Parathyroid adenoma (tissue), 2 donors: ENCODE results near the gene TFB2M.

Source experiments
- H2AFZ ChIP-seq: fragments of 300-600 bp; sonication (generic); one replicate; pipeline ENCODE4 v1.7.0; 2017; ENCODE audit warnings: antibody characterized with exemption, mild to moderate bottlenecking
- H3K27ac ChIP-seq: fragments of 300-600 bp; sonication (generic); one replicate; pipeline ENCODE4 v1.7.0; 2017
- H3K27me3 ChIP-seq: fragments of 300-600 bp; sonication (generic); one replicate; pipeline ENCODE4 v1.7.0; 2017; ENCODE audit warnings: low read length; ENCODE audit not compliant: control insufficient read depth, insufficient read depth
- H3K36me3 ChIP-seq: fragments of 300-600 bp; sonication (generic); one replicate; pipeline ENCODE4 v1.7.0; 2017; ENCODE audit warnings: low read length; ENCODE audit not compliant: control insufficient read depth, insufficient read depth
- H3K4me1 ChIP-seq: fragments of 300-600 bp; sonication (generic); one replicate; pipeline ENCODE4 v1.7.0; 2017; ENCODE audit warnings: control low read depth
- H3K4me2 ChIP-seq: fragments of 300-600 bp; sonication (generic); one replicate; pipeline ENCODE4 v1.7.0; 2017; ENCODE audit warnings: low read length
- H3K4me3 ChIP-seq: fragments of 300-600 bp; sonication (generic); one replicate; pipeline ENCODE4 v1.7.0; 2017; ENCODE audit warnings: low read depth, low read length
- H3K79me2 ChIP-seq: fragments of 300-600 bp; sonication (generic); one replicate; pipeline ENCODE4 v1.7.0; 2017; ENCODE audit warnings: control low read depth
- H3K9ac ChIP-seq: fragments of 300-600 bp; sonication (generic); one replicate; pipeline ENCODE4 v1.7.0; 2017; ENCODE audit warnings: mild to moderate bottlenecking
- H3K9me3 ChIP-seq: fragments of 300-600 bp; sonication (generic); one replicate; pipeline ENCODE4 v1.7.0; 2017; ENCODE audit warnings: low read length; ENCODE audit not compliant: control insufficient read depth
- TF ChIP-seq, protein P1 (sequence below): fragments of 300-600 bp; sonication (generic); IDR thresholded peaks from one replicate; pipeline ENCODE4 v1.7.0; 2017; ENCODE audit warnings: antibody characterized with exemption, mild to moderate bottlenecking
- donor health status: primary hyperparathyroidism.

TFB2M gene

DNA sequence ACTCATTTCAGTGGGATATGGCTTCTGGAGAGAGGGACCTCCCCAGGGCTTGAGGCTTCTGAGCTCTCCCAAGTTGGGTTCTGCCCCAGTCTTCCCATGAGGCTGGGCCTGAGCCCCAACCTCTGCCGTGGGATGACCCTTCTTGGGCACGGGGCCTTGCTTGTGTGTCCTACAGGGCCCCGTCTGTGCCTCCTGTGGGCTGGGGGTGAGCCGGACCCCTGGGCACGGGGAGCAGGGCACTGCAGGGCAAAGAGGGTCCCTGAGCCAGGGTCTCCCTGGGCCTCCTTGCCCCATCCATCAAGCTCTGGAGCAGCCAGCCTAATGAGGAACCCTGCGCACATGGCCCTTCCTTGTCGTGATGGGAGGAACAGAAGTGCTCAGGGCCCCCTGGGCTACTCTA, 53.8 kb downstream of the TFB2M start:
- no peaks in the 10 kb centered on the region for H3K36me3 ChIP-seq
- TF ChIP-seq, protein P1, sequence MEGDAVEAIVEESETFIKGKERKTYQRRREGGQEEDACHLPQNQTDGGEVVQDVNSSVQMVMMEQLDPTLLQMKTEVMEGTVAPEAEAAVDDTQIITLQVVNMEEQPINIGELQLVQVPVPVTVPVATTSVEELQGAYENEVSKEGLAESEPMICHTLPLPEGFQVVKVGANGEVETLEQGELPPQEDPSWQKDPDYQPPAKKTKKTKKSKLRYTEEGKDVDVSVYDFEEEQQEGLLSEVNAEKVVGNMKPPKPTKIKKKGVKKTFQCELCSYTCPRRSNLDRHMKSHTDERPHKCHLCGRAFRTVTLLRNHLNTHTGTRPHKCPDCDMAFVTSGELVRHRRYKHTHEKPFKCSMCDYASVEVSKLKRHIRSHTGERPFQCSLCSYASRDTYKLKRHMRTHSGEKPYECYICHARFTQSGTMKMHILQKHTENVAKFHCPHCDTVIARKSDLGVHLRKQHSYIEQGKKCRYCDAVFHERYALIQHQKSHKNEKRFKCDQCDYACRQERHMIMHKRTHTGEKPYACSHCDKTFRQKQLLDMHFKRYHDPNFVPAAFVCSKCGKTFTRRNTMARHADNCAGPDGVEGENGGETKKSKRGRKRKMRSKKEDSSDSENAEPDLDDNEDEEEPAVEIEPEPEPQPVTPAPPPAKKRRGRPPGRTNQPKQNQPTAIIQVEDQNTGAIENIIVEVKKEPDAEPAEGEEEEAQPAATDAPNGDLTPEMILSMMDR = no peak
- no peaks in the 10 kb centered on the region for H3K79me2 ChIP-seq
- H3K27ac ChIP-seq = no peak overlapping the region
- no peak overlapping the region for H3K4me3 ChIP-seq
- H3K9me3 ChIP-seq = no peaks in the 10 kb centered on the region
- no peaks in the 10 kb centered on the region for H3K27me3 ChIP-seq
- H2AFZ ChIP-seq = no peak overlapping the region
- H3K9ac ChIP-seq = no peak overlapping the region
- H3K4me1 ChIP-seq = no peaks in the 10 kb centered on the region
- H3K4me2 ChIP-seq = no peak overlapping the region

DNA sequence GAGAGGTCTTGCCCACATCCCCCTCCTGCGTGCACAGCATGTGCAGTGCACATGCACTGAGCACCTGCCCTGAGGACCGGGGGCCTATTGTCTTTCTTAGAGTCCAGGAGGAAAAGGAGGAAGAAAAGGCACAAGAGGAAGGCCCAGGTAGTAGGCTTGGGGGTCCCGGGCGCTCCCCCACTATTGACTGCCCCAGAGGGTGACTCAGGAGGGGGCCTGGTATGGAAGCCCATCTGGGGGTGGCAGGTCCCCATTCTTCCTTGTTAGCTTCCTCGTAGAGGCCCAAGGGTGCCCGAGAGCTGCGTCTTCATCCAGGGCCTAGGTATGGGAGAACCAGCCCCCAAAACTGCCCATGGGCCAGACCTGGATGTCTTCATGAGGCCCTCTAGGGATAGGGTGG, 54.9 kb downstream of the TFB2M start:
- H3K4me2 ChIP-seq = no peak overlapping the region
- H2AFZ ChIP-seq = no peak overlapping the region
- no peaks in the 10 kb centered on the region for H3K9me3 ChIP-seq
- no peaks in the 10 kb centered on the region for H3K27me3 ChIP-seq
- H3K27ac ChIP-seq = no peak overlapping the region
- H3K79me2 ChIP-seq = no peaks in the 10 kb centered on the region
- H3K36me3 ChIP-seq = no peaks in the 10 kb centered on the region
- TF ChIP-seq, protein P1 = no peak
- H3K4me1 ChIP-seq = no peaks in the 10 kb centered on the region
- no peak overlapping the region for H3K4me3 ChIP-seq
- no peak overlapping the region for H3K9ac ChIP-seq

DNA sequence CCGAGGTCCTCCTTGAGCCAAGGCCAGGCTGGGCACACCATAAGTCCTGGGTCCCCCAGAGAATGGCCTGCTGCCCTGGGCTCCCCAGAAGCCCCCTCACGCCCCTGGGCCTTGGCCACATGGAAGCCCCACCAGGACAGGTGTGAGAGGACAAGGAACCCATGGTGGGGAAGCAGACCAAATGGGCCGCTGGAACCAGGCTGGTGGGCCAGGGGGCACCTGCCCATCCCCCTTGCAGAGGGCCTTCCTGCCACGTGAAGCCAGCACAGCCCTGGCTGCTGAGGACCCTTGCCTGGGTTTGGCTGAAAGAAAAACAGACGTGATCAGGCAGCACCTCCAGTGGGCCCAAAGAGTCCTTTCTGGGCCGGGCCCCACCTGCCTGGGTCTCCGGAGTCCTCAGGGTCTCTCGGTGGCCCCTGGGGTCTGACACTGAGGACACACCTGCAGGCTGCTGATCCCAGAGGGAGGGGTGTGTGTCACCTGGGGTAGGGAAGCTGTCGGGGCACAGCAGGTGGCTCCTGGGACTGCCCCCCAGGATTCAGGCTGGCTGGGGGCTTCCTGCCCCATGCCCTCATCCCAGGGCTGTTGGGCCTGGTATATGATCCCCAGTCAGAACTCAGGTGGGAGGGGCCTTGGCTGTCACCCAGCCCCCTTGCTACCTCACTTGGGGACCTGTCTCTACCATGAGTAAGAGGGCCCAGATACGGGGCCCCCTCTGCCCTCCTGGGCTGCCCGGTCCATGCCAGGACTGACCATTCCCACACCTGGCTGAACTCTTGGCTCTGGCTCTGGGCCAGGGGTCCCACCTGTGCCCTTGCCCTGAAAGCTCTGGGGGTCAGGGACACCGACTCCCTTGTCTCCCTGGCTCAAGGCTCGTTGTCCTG, 55.7 kb downstream of the TFB2M start:
- H3K79me2 ChIP-seq = no peaks in the 10 kb centered on the region
- no peaks in the 10 kb centered on the region for H3K27me3 ChIP-seq
- no peaks in the 10 kb centered on the region for H3K4me1 ChIP-seq
- H3K4me2 ChIP-seq = no peak overlapping the region
- H3K36me3 ChIP-seq = no peaks in the 10 kb centered on the region
- no peak overlapping the region for H3K27ac ChIP-seq
- TF ChIP-seq, protein P1 = no peak
- no peak overlapping the region for H2AFZ ChIP-seq
- H3K9me3 ChIP-seq = no peaks in the 10 kb centered on the region
- H3K4me3 ChIP-seq = no peak overlapping the region
- H3K9ac ChIP-seq = no peak overlapping the region

DNA sequence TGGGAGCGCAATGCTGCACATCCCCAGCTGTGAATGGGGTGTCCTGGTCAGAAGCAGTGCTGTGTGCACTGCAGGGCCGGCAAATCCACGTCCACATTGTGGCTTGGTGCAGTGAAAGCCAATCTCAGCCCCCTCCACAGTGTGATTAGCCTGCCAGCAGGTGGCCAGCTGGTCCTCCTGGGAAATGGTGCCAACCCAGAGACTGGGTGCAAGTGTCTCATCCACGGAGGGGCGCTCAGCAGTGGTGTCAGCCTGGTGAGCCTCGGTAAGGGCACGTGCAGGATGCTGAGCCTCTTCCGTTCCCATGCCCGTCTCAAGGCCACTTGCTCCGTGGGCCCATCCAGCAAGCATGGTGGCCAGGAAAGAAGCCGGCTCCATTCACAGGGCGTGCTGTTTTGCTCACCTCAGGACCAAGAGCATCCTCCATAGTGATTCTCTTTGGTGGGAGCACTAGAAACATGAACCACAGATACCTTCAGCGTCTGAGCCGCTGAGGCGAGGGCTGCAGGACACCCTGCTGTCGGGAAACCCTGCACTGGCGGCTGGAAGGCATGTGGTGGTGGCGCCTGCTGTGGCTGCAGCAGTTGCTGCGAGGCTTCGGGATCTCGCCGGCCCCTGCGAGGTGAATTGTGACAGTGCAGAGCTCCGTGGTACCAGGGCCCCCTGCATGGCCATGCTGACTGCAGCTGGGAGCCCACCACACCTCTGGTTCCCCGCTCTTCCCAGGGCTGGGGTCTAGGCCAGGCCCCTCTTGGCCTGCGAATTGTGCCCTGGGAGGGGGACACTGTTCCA, 57.0 kb downstream of the TFB2M start:
- H3K4me3 ChIP-seq = no peak overlapping the region
- TF ChIP-seq, protein P1 = no peak
- no peaks in the 10 kb centered on the region for H3K36me3 ChIP-seq
- no peak overlapping the region for H3K9ac ChIP-seq
- H3K79me2 ChIP-seq = no peaks in the 10 kb centered on the region
- H3K9me3 ChIP-seq = no peaks in the 10 kb centered on the region
- no peak overlapping the region for H3K27ac ChIP-seq
- H2AFZ ChIP-seq = no peak overlapping the region
- no peaks in the 10 kb centered on the region for H3K27me3 ChIP-seq
- no peaks in the 10 kb centered on the region for H3K4me1 ChIP-seq
- no peak overlapping the region for H3K4me2 ChIP-seq
